Measurements from ENCODE around the gene TSC22D4. TPM values are rescaled to one million over a fixed set of nuclear protein-coding genes. Genes with fewer than 3 reads are reported as not detected.

The TSC22D4 gene
- total RNA-seq, 2 experiments from 2014 or later: 78.5 to 85.7 TPM

DNA sequence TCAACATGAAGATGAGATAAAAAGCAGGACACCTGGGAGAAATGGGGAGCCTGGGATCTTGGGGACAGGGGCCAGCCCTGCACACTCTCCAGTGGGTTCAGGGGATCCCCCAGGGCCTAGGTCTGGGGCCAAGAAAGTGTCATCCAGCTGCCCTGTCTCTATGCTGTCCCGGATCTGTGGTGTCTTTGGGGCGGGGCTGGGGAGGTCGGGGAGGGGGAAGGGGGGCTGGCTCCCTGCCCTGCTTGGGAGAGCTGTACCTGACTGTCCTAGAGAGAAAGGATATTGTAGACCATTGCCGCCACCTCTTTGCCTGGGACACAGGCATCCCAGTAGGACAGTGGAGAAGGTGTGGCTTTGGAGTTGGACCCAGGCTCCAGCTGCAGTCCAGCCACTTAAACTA lies 8.0 kb downstream of the TSC22D4 start:
- H3K4me3 Mint-ChIP-seq: no peak overlapping the region
- H3K27me3 Mint-ChIP-seq: no peaks in the 10 kb centered on the region
- no peak overlapping the region for H3K27ac Mint-ChIP-seq
- H3K4me1 Mint-ChIP-seq: peaks cover 44% of the 10 kb centered on the region
- ATAC-seq (no peak), DNase-seq (no peak)
- intact Hi-C loops (cut with DNase I, micrococcal nuclease): no loop called here
- peaks cover 34% of the 10 kb centered on the region for H3K36me3 Mint-ChIP-seq (ENCODE audit: low read depth)
- POLR2A ChIA-PET: no interaction called here
- CTCF ChIA-PET: interaction anchor here (4.0 kb wide), 1 partner anchor 89 kb away, joined by 45 read pairs; no protein-coding TSS in a partner anchor
- H3K9me3 Mint-ChIP-seq (ENCODE audit: low read depth): no peaks in the 10 kb centered on the region

DNA sequence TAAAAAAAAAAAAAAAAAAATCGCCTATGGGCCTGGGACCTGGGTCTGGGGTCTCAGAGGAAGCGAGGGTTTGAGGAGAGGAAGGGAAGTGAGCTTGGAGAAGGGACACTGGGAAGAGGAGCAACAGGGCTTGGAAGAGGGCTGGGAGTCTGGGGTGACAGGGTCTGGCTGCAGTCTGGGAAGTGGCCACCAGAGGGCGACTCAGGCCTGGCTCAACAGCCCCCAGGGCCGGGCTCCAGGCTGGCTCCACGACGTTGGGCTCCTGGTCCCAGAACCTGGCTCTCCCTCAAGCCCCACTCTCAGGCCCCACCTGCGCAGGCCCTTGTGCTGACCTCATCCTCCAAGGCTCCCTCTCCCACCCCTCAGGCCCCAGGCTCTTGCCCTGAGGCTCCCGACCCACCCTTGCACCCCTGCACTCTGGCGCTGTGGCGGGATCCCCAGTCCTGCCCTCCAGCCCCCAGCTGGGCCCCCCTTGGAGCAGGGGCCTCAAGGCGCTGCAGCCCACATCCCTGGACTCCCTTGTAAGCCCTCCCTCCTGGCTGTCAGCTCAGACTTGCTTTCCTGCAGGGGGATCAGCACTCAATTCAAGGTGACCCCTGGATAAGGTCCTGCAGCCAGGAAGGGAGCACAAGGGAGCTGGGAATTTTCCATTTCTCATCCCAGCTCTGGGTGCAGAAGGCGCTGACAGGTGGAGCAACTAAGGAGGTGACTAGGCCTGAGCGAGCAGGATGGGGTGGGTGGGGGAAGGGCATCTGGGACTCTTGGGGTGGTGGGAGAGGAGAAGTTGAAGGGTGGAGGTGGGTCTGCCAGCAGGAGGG lies 9.6 kb downstream of the TSC22D4 start:
- intact Hi-C loops (cut with DNase I, micrococcal nuclease): loop anchor here (1.0 to 10.0 kb wide), 6 partner anchors 8 to 256 kb away; partner anchors contain the start of genes NYAP1 (in 2 of the 2) and GIGYF1 (in 1 of the 2)
- DNase-seq: peak; percentile 91
- Mint-ChIP-seq H3K27me3 (no peaks in the 10 kb centered on the region), H3K4me3 (no peak overlapping the region), H3K27ac (no peak overlapping the region), H3K9me3 (ENCODE audit: low read depth) (no peaks in the 10 kb centered on the region), H3K4me1 (peaks cover 31% of the 10 kb centered on the region), H3K36me3 (ENCODE audit: low read depth) (peaks cover 24% of the 10 kb centered on the region)
- CTCF ChIA-PET: interaction anchor here (0.6 to 4.0 kb wide), 18 partner anchors 9 to 1483 kb away, joined by 3 to 45 read pairs (median 4); partner anchors contain the start of genes FBXO24, LRCH4, POP7 and SLC12A9
- ATAC-seq: peak; percentile 92
- POLR2A ChIA-PET: interaction anchor here (0.6 kb wide), 2 partner anchors 65 to 170 kb away, joined by 4 read pairs; no protein-coding TSS in a partner anchor

DNA sequence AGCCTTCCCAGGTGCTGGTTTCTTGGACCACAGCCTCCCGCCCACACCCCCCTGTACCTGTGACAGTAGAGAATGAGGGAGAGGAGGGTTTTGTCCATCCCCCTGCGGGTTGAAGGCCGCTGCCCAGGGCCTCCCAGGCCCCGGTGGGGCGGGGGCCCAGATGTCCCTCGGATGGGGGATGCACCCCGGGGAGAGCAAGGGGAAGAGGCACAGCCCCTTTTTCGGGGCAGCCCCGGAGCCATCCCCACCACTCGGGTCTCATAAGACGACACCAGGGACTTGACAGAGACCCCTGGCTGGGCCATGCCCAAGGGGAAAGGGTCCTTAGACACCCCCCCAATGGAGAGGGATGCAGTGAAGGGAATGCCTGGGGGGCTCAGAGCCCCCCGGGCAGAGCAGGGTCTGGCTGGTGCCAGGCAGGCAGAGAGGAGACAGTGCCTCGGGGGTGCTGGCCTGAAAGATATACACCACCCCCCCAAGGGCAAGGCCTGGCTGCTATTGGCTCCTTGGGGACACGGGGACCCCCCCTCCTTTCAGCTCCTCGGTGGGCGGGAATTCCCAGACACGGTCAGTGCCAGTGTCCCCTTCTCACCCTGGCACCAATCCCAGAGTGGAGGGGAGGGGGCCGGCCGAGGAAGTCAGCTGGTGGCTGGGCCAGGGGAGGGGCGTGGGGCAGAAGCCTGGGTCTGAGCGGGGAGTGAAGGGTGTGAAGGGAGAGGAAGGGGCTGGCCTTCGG lies 11.2 kb downstream of the TSC22D4 start:
- Mint-ChIP-seq H3K27ac (no peak overlapping the region), H3K4me3 (no peak overlapping the region), H3K27me3 (no peaks in the 10 kb centered on the region), H3K4me1 (peaks cover 17% of the 10 kb centered on the region), H3K36me3 (ENCODE audit: low read depth) (peaks cover 17% of the 10 kb centered on the region), H3K9me3 (ENCODE audit: low read depth) (no peaks in the 10 kb centered on the region)
- POLR2A ChIA-PET: interaction anchor here (0.6 kb wide), 1 partner anchor 319 kb away, joined by 3 read pairs; the partner anchor contains the start of gene LAMTOR4
- ATAC-seq: no peak
- CTCF ChIA-PET: interaction anchor here (4.0 kb wide), 1 partner anchor 92 kb away, joined by 45 read pairs; no protein-coding TSS in a partner anchor
- no peak for DNase-seq
- intact Hi-C loops (cut with DNase I, micrococcal nuclease): loop anchor here in 1 of 2 experiments (2.0 to 10.0 kb wide), 2 partner anchors 15 to 227 kb away; partner anchors contain the start of genes GIGYF1 and NYAP1

DNA sequence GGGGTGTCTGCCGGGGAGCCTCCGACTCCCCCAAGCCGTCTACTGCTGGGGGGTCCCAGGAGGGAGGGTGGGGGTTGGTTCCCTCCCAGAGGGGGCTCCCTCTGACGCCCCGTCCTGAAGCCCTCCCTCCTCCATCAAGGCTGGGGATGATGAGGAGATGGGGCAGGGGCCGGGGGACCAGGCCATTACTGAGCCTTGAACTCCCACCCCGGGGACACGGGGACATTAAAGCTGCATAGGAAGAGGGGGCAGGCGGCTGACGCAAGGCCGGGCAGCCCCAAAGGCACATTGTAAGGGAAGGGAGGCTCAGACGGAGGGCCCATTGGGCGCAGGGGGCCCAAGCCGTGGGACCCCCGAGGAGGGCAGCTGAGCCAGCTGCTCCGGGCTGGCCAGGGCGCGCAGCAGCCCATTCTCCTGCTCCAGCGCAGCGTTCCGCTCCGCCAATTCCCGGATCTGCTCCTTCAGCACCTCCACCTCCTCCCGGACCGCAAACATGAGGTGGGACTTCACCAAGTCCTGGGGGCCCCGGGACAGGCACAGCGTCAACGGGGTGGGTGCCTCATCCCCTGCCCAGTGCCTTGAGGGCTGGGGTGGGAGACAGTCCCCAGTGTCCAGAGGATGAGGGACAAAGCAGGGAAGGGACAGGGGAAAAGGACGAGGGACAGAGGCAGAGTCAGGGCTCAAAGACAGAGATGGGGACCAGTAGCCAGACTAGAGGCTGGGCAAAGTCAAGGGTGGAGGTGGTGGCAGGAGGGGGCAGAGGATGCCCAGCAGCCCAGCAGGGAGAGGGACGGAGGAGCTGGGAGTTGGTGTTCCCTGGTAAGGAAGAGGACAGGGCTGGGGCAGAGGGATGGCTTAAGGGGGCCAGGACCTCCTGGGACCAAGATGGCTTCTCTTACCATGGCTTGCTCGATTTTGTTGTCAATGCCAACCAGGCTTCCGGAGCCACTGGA lies 12.1 kb downstream of the TSC22D4 start:
- ChIA-PET POLR2A (no interaction called here), CTCF (interaction anchor here (2.1 kb wide), 1 partner anchor 12 kb away, joined by 7 read pairs; no protein-coding TSS in a partner anchor)
- peaks cover 17% of the 10 kb centered on the region for H3K36me3 Mint-ChIP-seq (ENCODE audit: low read depth)
- no peak overlapping the region for H3K4me3 Mint-ChIP-seq
- intact Hi-C loops (cut with DNase I, micrococcal nuclease): loop anchor here in 1 of 2 experiments (10.0 kb wide), 1 partner anchor 228 kb away; the partner anchor contains the start of gene GIGYF1
- H3K4me1 Mint-ChIP-seq: peaks cover 14% of the 10 kb centered on the region
- H3K27me3 Mint-ChIP-seq: no peaks in the 10 kb centered on the region
- H3K9me3 Mint-ChIP-seq (ENCODE audit: low read depth): no peaks in the 10 kb centered on the region
- DNase-seq (no peak), ATAC-seq (no peak)
- H3K27ac Mint-ChIP-seq: no peak overlapping the region

DNA sequence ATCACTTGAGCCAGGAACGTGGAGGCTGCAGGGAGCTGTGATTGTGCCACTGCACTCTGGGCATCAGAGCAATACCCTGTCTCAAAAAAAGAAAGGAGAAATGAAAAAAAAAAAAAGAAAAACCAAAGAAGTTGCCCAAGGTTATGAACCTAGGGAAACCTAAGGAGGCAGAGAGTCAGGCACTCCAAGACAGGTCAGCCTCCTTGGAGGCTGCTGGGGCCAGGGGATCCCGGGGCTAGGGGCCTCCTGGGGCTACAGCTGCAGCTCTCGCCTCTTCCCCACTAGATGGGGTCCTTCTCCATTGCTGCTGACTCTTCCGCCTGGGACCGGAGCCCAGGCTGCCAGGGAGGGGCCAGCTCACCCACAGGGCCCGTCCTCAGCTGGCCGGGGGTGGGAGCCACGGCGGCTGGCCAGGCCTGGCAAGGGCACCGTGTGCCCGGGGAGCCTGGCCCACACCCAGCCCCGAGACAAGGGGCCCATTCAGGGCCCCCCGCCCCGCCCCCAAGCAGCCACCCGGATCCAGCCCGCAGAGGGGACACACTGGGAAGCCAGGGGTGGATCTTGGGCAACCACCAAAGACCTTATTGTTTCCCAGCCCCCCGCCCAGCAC lies 13.2 kb downstream of the TSC22D4 start:
- peaks cover 18% of the 10 kb centered on the region for H3K36me3 Mint-ChIP-seq (ENCODE audit: low read depth)
- DNase-seq (no peak), ATAC-seq (peak; percentile 24)
- no peaks in the 10 kb centered on the region for H3K9me3 Mint-ChIP-seq (ENCODE audit: low read depth)
- H3K4me3 Mint-ChIP-seq: no peak overlapping the region
- H3K4me1 Mint-ChIP-seq: peaks cover 12% of the 10 kb centered on the region
- no peaks in the 10 kb centered on the region for H3K27me3 Mint-ChIP-seq
- intact Hi-C loops (cut with DNase I, micrococcal nuclease): loop anchor here (1.0 to 10.0 kb wide), 2 partner anchors 229 to 259 kb away; partner anchors contain the start of gene GIGYF1 (in 1 of the 2)
- H3K27ac Mint-ChIP-seq: no peak overlapping the region
- CTCF ChIA-PET: interaction anchor here (0.7 to 2.2 kb wide), 9 partner anchors 10 to 387 kb away, joined by 3 to 11 read pairs (median 4); partner anchors contain the start of gene SLC12A9
- POLR2A ChIA-PET: no interaction called here

DNA sequence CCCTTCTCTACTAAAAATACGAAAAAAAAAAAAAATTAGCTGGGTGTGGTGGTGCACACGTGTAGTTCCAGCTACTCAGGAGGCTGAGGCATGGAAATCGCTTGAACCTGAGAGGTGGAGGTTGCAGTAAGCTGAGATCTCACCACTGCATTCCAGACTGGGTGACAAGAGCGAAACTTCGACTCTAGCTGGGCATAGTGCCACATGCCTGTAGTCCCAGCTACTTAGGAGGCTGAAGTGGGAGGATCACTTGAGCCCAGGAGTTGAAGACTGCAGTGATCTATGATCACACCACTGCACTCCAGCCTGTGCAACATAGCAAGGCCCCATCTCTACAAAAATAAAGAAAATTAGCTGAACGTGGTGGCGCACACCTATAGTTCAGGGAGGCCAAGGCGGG lies 13.7 kb downstream of the TSC22D4 start:
- Mint-ChIP-seq H3K36me3 (ENCODE audit: low read depth) (peaks cover 23% of the 10 kb centered on the region), H3K27ac (no peak overlapping the region)
- intact Hi-C loops (cut with DNase I, micrococcal nuclease): loop anchor here (1.0 to 10.0 kb wide), 2 partner anchors 230 to 260 kb away; partner anchors contain the start of gene GIGYF1 (in 1 of the 2)

DNA sequence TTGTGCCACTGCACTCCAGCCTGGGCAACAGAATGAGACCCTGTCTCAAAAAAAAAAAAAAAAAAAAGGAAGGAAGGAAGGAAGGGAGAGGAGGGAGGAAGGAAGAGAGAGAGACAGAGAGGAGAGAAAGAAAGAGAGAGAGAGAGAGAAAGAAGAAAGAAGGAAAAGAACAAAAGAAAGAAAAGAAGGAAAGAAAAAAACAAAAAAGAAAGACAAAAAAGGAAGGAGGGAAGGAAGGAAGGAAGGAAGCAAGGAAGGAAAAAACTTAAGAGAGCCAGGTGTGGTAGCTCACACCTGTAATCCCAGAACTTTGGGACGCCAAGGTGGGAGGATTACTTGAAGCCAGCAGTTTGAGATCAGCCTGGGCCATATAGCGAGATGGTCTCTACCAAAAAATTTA lies 14.2 kb downstream of the TSC22D4 start:
- no peaks in the 10 kb centered on the region for H3K27me3 Mint-ChIP-seq
- peaks cover 4% of the 10 kb centered on the region for H3K4me1 Mint-ChIP-seq
- H3K36me3 Mint-ChIP-seq (ENCODE audit: low read depth): peaks cover 20% of the 10 kb centered on the region
- no peak overlapping the region for H3K27ac Mint-ChIP-seq
- ChIA-PET POLR2A (no interaction called here), CTCF (interaction anchor here (0.6 to 2.2 kb wide), 10 partner anchors 9 to 388 kb away, joined by 3 to 11 read pairs (median 3); partner anchors contain the start of genes MOSPD3 and SLC12A9)
- ATAC-seq: no peak
- H3K4me3 Mint-ChIP-seq: no peak overlapping the region
- H3K9me3 Mint-ChIP-seq (ENCODE audit: low read depth): no peaks in the 10 kb centered on the region
- no peak for DNase-seq
- intact Hi-C loops (cut with DNase I, micrococcal nuclease): loop anchor here (1.0 to 10.0 kb wide), 2 partner anchors 230 to 261 kb away; partner anchors contain the start of gene GIGYF1 (in 1 of the 2)

More for the DNA sequence above, 13.7 kb downstream of the TSC22D4 start:
- Mint-ChIP-seq H3K9me3 (ENCODE audit: low read depth) (no peaks in the 10 kb centered on the region), H3K27me3 (no peaks in the 10 kb centered on the region), H3K4me1 (peaks cover 8% of the 10 kb centered on the region), H3K4me3 (no peak overlapping the region)
- ChIA-PET CTCF (interaction anchor here (0.6 to 2.2 kb wide), 11 partner anchors 9 to 387 kb away, joined by 3 to 11 read pairs (median 3); partner anchors contain the start of genes MOSPD3 and SLC12A9), POLR2A (no interaction called here)
- ATAC-seq (no peak), DNase-seq (no peak)

DNA sequence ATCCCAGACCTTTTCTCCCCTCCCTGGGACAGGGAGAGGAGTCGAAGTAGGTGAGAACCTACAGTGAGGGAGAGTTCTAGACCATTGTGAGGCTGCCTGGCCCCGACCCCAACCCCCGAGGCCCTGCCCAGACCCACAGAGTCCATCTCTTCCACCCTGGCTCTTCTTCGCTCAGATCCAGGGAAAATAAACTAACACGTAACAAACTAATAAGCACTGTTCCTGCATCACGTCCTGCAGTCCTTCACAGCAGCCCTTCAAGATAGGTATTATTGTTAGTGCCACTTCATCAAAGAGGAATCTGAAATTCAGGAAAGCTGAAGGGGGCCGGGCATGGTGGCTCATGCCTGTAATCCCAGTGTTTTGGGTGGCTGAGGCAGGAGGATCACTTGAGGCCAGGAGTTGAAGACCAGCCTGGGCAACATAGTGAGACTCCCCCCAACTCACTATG lies 14.8 kb downstream of the TSC22D4 start, which contains the start of gene SPACDR:
Gene SPACDR, minus strand, starts transcription at position 51 of the 451 bp plus-strand sequence. CDS start 235 bp downstream, outside the sequence.
- Mint-ChIP-seq H3K36me3 (ENCODE audit: low read depth) (peaks cover 19% of the 10 kb centered on the region), H3K27ac (no peak within 1 kb of the TSS), H3K9me3 (ENCODE audit: low read depth) (no peaks in the 10 kb centered on the region), H3K4me3 (no peak within 1 kb of the TSS), H3K27me3 (no peaks in the 10 kb centered on the region), H3K4me1 (peaks cover 2% of the 10 kb centered on the region)
- CTCF ChIA-PET: interaction anchor here (0.7 to 2.2 kb wide), 4 partner anchors 18 to 227 kb away, joined by 3 to 11 read pairs (median 4); no protein-coding TSS in a partner anchor
- POLR2A ChIA-PET: no interaction called here
- ATAC-seq (no peak), DNase-seq (no peak)
- intact Hi-C loops (cut with DNase I, micrococcal nuclease): loop anchor here in 1 of 2 experiments (10.0 kb wide), 1 partner anchor 231 kb away; the partner anchor contains the start of gene GIGYF1

DNA sequence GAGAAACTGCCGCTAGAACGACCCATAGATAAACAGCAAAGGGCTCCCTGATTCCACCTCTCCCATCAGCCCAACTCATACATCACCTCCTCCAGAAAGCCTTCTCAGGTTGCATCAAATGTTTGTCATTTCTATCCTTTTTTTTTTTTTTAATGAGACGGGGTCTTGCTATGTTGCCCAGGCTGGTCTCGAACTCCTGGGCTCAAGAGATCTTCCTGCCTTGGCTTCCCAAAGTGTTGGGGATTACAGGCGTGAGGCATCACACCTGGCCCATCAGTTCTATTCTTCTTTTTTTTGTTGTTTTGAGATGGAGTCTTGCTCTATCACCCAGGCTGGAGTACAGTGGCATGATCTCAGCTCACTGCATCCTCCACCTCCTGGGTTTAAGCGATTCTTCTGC lies 22.0 kb downstream of the TSC22D4 start:
- Mint-ChIP-seq H3K36me3 (ENCODE audit: low read depth) (peaks cover 11% of the 10 kb centered on the region), H3K4me3 (no peak overlapping the region), H3K27me3 (no peaks in the 10 kb centered on the region), H3K9me3 (ENCODE audit: low read depth) (no peaks in the 10 kb centered on the region), H3K4me1 (peaks cover 15% of the 10 kb centered on the region), H3K27ac (no peak overlapping the region)
- ChIA-PET CTCF (no interaction called here), POLR2A (no interaction called here)
- intact Hi-C loops (cut with DNase I, micrococcal nuclease): no loop called here
- DNase-seq (no peak), ATAC-seq (no peak)

DNA sequence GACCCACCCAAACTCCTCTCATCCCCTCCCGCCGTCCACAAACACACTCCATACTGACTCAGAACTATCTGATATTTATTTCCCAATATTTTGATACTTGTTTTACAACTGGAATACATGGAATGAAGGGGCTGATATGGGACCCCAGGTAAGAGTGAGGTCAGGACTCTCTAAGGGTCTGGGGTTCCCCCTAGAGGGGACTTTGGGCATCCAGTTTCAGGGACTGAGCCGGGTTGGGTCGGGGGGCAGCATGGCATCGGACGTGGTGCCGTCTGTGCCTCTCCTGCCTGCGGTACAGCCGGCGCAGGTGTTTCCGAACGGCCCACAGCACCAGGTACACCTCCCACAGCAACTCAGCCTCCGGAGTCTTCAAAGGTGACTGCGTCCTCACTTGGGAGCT lies 22.5 kb downstream of the TSC22D4 start:
- intact Hi-C loops (cut with DNase I, micrococcal nuclease): no loop called here
- no peak overlapping the region for H3K27ac Mint-ChIP-seq
- ChIA-PET POLR2A (no interaction called here), CTCF (interaction anchor here (1.3 kb wide), 1 partner anchor 9 kb away, joined by 5 read pairs; no protein-coding TSS in a partner anchor)
- no peak for DNase-seq
- H3K4me1 Mint-ChIP-seq: peaks cover 15% of the 10 kb centered on the region
- ATAC-seq: no peak
- no peaks in the 10 kb centered on the region for H3K9me3 Mint-ChIP-seq (ENCODE audit: low read depth)
- peaks cover 11% of the 10 kb centered on the region for H3K36me3 Mint-ChIP-seq (ENCODE audit: low read depth)
- no peak overlapping the region for H3K4me3 Mint-ChIP-seq
- H3K27me3 Mint-ChIP-seq: no peaks in the 10 kb centered on the region
